ENCODE results near the gene CCDC177.
"Not testable (repeated sequence)": the region's sequence is repeated elsewhere in the genome, so short reads cannot be mapped to it uniquely, and the experiment has no call there.

The CCDC177 gene

GRCh38 chr14:69599431-69599830, 24.8 kb upstream of the CCDC177 start:
- not testable (repeated sequence) for DNase-seq

DNA sequence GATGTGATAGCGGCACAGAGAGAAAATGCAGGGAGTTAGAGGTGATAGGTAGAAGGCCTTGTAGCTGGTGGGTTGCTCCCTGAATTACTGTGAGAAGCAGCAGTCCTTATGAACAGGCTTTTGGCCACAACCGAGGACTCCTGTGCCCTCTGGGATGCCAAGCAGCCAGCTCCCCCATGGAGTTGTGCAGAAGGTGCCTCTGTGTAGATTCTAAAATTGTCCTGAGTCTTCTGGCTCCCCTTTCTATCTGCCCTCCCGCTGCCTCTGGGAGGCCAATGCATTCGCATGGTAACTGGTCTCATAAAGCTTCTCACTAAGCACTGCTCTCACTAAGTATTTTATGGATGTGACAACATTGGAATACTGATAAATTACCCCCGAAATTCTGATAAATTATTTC, 20.7 kb upstream of the CCDC177 start:
- DNase-seq = no peak

GRCh38 chr14:69594846-69595245, 20.2 kb upstream of the CCDC177 start:
- no peak for DNase-seq

DNA sequence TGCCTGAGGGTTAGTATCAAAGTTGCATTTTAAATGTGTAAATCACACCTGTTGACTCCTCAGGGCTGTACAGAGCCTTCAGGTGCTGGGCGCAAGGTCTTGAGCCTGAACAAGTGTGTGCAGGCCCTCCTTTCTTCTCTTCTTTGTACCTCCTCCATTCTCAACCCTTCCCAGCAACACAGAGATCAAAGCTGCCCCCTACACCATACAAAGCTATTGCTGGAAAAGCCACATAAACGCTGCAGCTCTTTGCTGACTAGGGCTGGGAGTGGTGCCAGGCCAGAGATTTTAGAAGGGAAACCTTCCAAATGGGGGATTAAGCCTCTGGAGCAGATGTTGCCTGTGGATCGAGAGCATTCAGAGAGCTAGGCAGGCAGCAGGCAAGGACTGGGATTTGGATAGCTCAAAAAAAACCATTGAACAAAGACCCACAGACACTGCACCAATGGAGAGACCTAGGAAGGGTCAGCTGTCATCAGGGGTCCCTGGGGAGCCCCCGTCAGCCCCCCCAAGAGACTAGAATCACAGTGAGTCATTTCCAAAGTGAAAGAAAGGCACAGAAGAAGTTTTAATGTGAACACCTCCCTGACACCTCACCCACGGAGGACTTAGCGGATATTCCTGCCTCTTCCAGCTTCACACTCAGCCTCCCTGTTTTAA, 18.5 kb upstream of the CCDC177 start:
- DNase-seq = no peak

- no peak for DNase-seq
These were observed 16.6 kb upstream of the CCDC177 start for GRCh38 chr14:69591317-69591716.

DNA sequence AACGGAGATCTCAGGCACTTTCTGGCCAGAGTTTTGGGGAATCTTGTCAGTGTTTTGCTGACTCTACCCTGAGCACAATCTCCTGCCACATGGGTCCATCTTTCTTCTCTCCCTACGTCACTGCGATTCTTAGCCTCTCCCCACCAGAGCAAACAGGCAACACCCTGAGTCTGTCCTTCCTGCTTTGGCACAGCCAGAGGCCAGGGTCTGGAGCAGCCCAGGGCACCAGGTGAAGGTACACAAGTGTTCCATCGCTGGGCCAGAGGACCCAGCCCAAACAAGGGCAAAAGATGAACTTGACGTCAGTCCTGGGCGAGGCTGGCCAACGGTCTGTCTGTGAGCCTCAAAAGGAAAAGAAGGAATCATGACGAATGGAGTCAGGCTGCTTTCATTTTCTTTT, 12.7 kb upstream of the CCDC177 start:
- no peak for DNase-seq

- DNase-seq = no peak
These were observed 11.7 kb upstream of the CCDC177 start for GRCh38 chr14:69586404-69586803.

DNA sequence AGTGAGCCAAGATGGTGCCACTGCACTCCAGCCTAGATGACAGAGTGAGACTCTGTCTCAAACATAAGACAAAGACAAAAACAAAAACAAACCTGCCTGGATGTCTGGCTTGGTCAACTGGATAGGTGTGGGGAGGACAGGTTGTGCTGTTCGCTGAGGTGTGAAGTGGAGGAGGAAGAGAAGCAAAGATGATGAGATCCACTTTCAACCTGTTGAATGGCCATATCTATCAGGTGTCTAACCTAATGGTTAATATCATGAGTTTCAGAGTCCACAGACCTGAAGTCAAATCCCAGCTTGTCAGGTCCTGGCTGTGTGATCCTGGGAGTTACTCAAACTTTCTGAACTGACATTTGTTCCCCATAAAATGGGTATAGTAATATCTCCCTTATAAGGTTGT, 9.7 kb upstream of the CCDC177 start:
- no peak for DNase-seq

- no peak for DNase-seq
These were observed 8.2 kb upstream of the CCDC177 start for GRCh38 chr14:69582829-69583228.

GRCh38 chr14:69582212-69582611, 7.5 kb upstream of the CCDC177 start:
- no peak for DNase-seq

DNA sequence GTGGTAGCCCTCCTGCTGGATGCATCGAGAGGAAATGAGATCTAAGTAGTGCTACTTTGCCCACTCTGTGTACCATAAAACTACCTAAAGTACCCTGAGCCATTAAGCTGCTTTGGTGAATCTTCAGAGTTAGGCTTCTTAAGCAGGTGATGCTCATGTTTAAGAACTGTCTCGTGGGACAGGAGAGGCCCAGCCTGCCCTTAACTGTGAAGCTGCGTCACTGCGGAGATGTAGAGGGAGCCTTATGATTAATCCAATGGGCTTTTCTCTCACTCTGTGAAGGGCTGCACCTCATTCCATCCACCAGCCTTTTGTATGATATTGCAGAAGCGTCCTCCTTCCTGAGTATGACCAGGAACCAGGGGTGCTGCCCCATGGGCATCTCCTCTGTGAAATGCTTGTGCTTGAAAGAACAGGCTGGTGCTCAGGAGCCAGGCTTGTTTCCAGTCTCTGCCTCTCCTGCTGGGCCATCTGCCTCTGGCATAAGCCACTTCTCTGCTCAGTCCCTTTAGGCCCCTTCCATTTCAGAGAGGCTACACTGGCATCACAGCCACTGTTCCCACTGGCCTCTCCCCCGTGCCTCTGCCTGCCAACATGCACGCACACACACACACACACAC, 6.8 kb upstream of the CCDC177 start:
- no peak for DNase-seq

- no peak for DNase-seq
These were observed 5.4 kb upstream of the CCDC177 start for GRCh38 chr14:69580009-69580577.

DNA sequence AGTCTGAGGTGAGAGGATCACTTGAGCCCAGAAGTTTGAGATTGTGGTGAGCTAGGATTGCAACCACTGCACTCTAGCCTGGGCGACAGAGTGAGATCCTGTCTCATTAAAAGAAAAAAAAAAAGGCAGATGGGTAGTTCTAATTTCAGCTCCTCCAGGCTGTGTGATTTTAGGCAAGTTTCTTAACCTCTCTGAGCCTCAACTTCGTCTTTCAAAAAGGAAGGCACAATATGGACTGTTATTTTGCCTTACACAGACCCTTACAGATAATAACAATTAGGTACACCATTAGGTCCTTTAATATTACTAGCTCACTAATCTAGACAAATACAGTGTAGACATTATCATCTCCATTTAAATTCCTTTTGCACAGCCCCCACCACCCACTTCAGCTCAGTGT, 4.8 kb upstream of the CCDC177 start:
- no peak for DNase-seq

GRCh38 chr14:69574954-69575295, 254 bp upstream of the CCDC177 start:
- DNase-seq = no peak

DNA sequence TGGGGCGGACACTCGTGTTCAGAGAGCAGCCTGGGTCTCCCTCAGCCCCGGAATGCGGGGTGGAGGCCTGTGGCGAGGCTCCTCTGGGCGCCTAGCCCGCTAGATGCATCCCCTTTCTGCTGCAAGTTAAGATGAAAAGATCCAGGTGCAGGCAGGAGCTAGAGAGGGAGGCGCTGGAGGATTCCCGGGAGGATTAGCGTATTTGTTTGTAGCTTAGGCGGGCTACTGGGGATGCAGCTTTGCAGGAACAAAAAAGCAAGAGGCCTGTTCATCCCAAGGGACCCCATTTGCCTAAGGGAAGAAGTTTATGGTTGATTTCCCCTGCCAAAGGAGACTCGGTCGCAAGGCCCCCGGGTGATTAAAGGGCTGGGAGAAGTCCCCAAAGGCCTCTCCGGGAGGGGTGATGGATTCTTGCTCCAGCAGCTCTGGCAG, 824 bp downstream of the CCDC177 start:
- DNase-seq = peak; percentile 64

DNA sequence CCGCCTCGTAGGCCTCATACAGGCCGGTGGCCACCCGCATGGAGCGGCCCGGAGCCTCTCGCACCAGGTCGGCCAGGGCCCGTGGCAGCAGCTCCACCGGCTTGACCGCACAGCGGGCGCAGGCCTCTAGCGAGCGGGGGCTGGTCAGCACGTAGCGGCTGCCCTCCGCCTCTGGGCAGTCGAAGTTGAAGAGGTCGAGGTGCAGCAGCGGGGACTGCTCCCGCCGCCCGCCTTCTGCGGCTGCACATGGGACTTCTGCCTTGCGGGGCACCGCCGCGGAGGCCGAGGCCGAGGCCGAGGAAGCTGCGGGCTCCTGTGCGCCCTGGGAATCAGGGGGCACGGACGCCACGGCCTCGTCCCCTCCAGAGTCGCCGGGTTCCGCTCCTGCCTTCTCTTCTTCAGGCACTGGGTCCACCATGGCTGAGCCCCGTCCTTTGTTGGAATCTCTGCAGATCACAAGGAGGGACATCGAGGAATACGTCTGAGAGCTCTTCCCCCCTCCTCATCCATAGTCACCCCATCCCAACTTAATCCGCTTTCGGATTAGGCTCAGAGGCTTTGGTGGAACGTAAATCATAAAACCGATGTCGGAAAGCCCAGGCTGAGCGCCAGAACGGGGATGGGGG, 1.4 kb downstream of the CCDC177 start:
- peak; percentile 59 for DNase-seq

DNA sequence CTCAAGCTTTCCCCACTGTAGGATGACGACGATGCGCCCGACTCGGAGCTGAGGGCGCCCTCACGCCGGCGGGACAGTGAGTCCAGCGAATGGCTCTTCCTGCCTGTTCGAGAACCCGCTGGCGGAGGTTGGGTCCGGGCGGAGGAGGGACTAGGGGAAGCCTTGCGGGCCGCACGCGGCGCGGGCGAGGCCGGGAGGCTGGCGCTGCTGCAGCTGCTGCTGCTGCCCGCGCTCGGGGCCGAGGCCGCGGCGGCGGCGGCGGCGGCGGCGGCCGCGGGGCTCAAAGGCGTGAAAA, 1.9 kb downstream of the CCDC177 start:
- DNase-seq = no peak

- peak; percentile 63 for DNase-seq
These were observed 2.4 kb downstream of the CCDC177 start for GRCh38 chr14:69572030-69572840.

- DNase-seq = no peak
These were observed 3.1 kb downstream of the CCDC177 start for GRCh38 chr14:69571449-69572029.

DNA sequence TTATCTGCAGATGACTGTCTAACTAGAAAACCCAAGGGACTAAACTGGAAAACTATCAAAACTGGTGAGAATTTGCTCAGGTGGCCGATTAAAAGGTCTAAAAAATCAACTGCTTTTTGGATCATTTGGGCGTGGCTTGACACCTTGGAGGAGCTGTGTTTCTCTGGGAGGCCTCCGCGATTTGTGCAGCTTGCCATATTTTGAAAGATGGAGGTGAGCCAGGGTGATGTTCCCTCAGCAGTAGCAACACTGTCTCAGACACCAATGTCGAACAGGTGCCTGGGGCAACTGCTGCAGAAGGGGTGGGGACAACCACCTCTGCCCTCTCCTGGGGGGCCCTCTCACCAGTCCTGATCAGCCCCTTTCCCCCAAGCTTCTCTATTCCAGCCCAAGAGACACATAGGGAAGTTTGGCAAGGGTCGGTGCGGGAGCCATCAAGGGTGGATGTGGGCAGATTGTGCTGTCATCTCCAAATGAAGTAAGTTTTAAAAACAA, 3.8 kb downstream of the CCDC177 start:
- DNase-seq = no peak

GRCh38 chr14:69569859-69570258, 4.8 kb downstream of the CCDC177 start:
- DNase-seq = no peak

- DNase-seq = no peak
These were observed 7.1 kb downstream of the CCDC177 start for GRCh38 chr14:69567563-69567962.

GRCh38 chr14:69561893-69562292, 12.8 kb downstream of the CCDC177 start:
- DNase-seq = no peak
